GM12878 (cell line): ENCODE data around the gene C10orf90. TPM values are rescaled to one million over a fixed set of nuclear protein-coding genes. Genes with fewer than 3 reads are reported as not detected.
A peak's percentile ranks its signal among the peaks of the same experiment; 100 is the strongest.

Experiments used
- ATAC-seq: fragments of 200-7000 bp; cut with Tn5 transposase; 3 replicates; pipeline ENCODE4 v1.9.1; 2020; ENCODE audit warnings: mild to moderate bottlenecking, moderate library complexity
- BruUV-seq: library from RNA; stranded (reverse); fragments of 400-500 nt; replicated peaks from 2 replicates; lab custom pipeline; 2021; lab: Mats Ljungman, UMichigan
- CTCF ChIA-PET: fragments of 300-600 bp; sonication (Branson Sonifier 250); formaldehyde crosslinking; extraction: SDS; loops from one replicate; lab custom pipeline; 2021; ENCODE audit warnings: inconsistent platforms; lab: Yijun Ruan, JAX
- POLR2A ChIA-PET: fragments of 350-600 bp; formaldehyde crosslinking; extraction: SDS; loops from one replicate; lab custom pipeline; 2021; ENCODE audit warnings: inconsistent platforms; lab: Charles Lee
- RAD21 ChIA-PET: fragments of 300-600 bp; sonication (Branson Sonifier 250); formaldehyde crosslinking; loops from one replicate; lab custom pipeline; 2023; ENCODE audit warnings: antibody characterized with exemption; ENCODE audit not compliant: unreplicated experiment; lab: Charles Lee
- SMC1A ChIA-PET: fragments of 300-600 bp; sonication (Branson Sonifier 250); formaldehyde crosslinking; loops from one replicate; lab custom pipeline; 2023; ENCODE audit not compliant: unreplicated experiment, uncharacterized antibody; lab: Charles Lee
- DNase-seq: peaks from one replicate; pipeline ENCODE4 v3.0.0-alpha.2; 2011; ENCODE audit warnings: low read depth, low spot score
- FAIRE-seq: peaks from 3 replicates; lab custom pipeline; 2011; peaks lifted over from hg19 to GRCh38; lab: Jason Lieb, UNC
- H2AFZ ChIP-seq: 2 replicates; pipeline ENCODE4 v1.6.0; 2011; ENCODE audit warnings: low read depth, low read length, control low read depth; ENCODE audit not compliant: control insufficient read depth
- H3K27ac ChIP-seq: 2 replicates; pipeline ENCODE4 v1.5.1; 2011; ENCODE audit warnings: control low read depth; ENCODE audit not compliant: control insufficient read depth, insufficient read depth
- H3K27me3 ChIP-seq, 2 experiments: replicated peaks in 1 of 2; 2 replicates each; pipeline versions ENCODE4 v1.6.0 to v1.6.1; 2011; ENCODE audit warnings: low read length in 1 of 2; ENCODE audit not compliant: control insufficient read depth in 2 of 2, insufficient read depth in 2 of 2
- H3K36me3 ChIP-seq, 2 experiments: 2 replicates each; pipeline ENCODE4 v1.5.1; 2011; ENCODE audit warnings: low read length in 1 of 2; ENCODE audit not compliant: control insufficient read depth in 2 of 2, insufficient read depth in 2 of 2
- H3K4me1 ChIP-seq: 2 replicates; pipeline ENCODE4 v1.6.1; 2011; ENCODE audit warnings: mild to moderate bottlenecking, low read length, moderate library complexity, mixed read lengths; ENCODE audit not compliant: control insufficient read depth, insufficient read depth
- H3K4me2 ChIP-seq: 2 replicates; pipeline ENCODE4 v1.6.0; 2011; ENCODE audit warnings: control low read depth; ENCODE audit not compliant: control insufficient read depth, insufficient read depth
- H3K4me3 ChIP-seq: fragments of 200-600 bp; sonication (generic); 2 replicates; pipeline ENCODE4 v1.5.1; 2016
- H3K79me2 ChIP-seq: 2 replicates; pipeline ENCODE4 v1.6.0; 2011; ENCODE audit warnings: low read length; ENCODE audit not compliant: control insufficient read depth, insufficient read depth
- H3K9ac ChIP-seq: 2 replicates; pipeline ENCODE4 v1.8.0; 2011; ENCODE audit warnings: low read length, control low read depth, mixed read lengths; ENCODE audit not compliant: control insufficient read depth, insufficient read depth
- H3K9me3 ChIP-seq: replicated peaks from 3 replicates; pipeline ENCODE4 v1.5.1; 2011; ENCODE audit warnings: mild to moderate bottlenecking, low read length; ENCODE audit not compliant: control insufficient read depth, insufficient read depth
- H4K20me1 ChIP-seq: 2 replicates; pipeline ENCODE4 v1.6.0; 2011; ENCODE audit not compliant: control insufficient read depth, insufficient read depth
- ATF2 ChIP-seq: IDR thresholded peaks from 2 replicates; pipeline ENCODE4 v1.6.1; 2012; ENCODE audit warnings: low read length, inconsistent platforms
- IKZF2 ChIP-seq, 2 experiments: fragments of 450-650 bp; IDR thresholded peaks; 2 replicates each; pipeline ENCODE4 v1.6.1; 2017; ENCODE audit warnings: mild to moderate bottlenecking in 2 of 2, moderate library complexity in 2 of 2
- IRF5 ChIP-seq: fragments of 450-650 bp; IDR thresholded peaks from 2 replicates; pipeline ENCODE4 v1.6.1; 2017; ENCODE audit warnings: borderline replicate concordance
- KDM1A ChIP-seq: fragments of 200-600 bp; sonication (generic); IDR thresholded peaks from 2 replicates; pipeline ENCODE4 v1.6.1; 2016; ENCODE audit warnings: borderline replicate concordance
- SMAD5 ChIP-seq: IDR thresholded peaks from 2 replicates; pipeline ENCODE4 v1.6.1; 2016; ENCODE audit warnings: antibody characterized with exemption, low read depth
- ZBTB40 ChIP-seq: fragments of 450-650 bp; IDR thresholded peaks from 2 replicates; pipeline ENCODE4 v1.6.1; 2016; ENCODE audit warnings: mild to moderate bottlenecking, moderate library complexity, borderline replicate concordance
- ZNF687 ChIP-seq: fragments of 450-650 bp; IDR thresholded peaks from 2 replicates; pipeline ENCODE4 v1.6.1; 2017; ENCODE audit warnings: mild to moderate bottlenecking, moderate library complexity
- WGBS: methylation state at CpG from one replicate; pipeline ENCODE4 v1.1.6; 2016; ENCODE audit warnings: low lambda C conversion rate; ENCODE audit not compliant: insufficient replicate concordance, insufficient coverage; ENCODE audit errors: missing lambda C conversion rate; 5-methylcytosine and 5-hydroxymethylcytosine counted together
- in situ Hi-C: fragments of 300-500 bp; cut with MboI; formaldehyde crosslinking; loops from 9 replicates; pipeline ENCODE4 v1.14.3; 2018; ENCODE audit warnings: mixed read lengths
- intact Hi-C: fragments of 100-400 bp; cut with micrococcal nuclease; formaldehyde crosslinking; loops from one replicate; pipeline ENCODE4 v1.14.2; 2022; ENCODE audit not compliant: unreplicated experiment
- polyA plus RNA-seq, 11 experiments: library from polyadenylated mRNA; depleted of rRNA in 4 of 11; unstranded in 6 of 11; stranded (reverse) in 5 of 11; fragments of >200 nt; fragmentation: Nextera tagmentation in 4 of 11; fragmentation: Illumina TruSeq in 1 of 11; extraction: Ambion mirVana in 4 of 11; extraction: Trizol in 1 of 11; gene quantifications; 1 replicate in 1 of 11; 2 replicates in 10 of 11; pipeline versions ENCODE4 v1.2.1 to v1.2.3, GENCODE V29; 2011 to 2016; ENCODE audit warnings: inconsistent platforms in 2 of 11, missing spikeins in 2 of 11, low read depth in 1 of 11
- total RNA-seq, 4 experiments: library from RNA; depleted of rRNA in 3 of 4; stranded (reverse); fragments of >200 nt in 3 of 4; fragmentation: Illumina TruSeq in 1 of 4; extraction: Trizol in 1 of 4; gene quantifications; 2 replicates each; pipeline versions ENCODE4 v1.2.1 to v1.2.3, GENCODE V29; 2013 to 2021

Gene C10orf90
- total and polyA plus RNA-seq, 10 of the 15 experiments (the other 5 are each of a cell fraction or from before 2014, with no cell fraction given): 0.04 TPM; not detected in 9

- TF ChIP-seq ZNF687 (no peak), KDM1A (no peak)
Measured at GRCh38 chr10:126685756-126686155, 15.3 kb upstream of the C10orf90 start (continued).

GRCh38 chr10:126684171-126684745 is 13.8 kb upstream of the C10orf90 start:
- CTCF ChIA-PET: no interaction called here
- Histone ChIP-seq H3K4me2 (no peak overlapping the region), H3K4me3 (no peak overlapping the region), H3K36me3 (no peaks in the 10 kb centered on the region), H3K9ac (no peak overlapping the region)
- FAIRE-seq (no peak), DNase-seq (no peak)
- no peak for TF ChIP-seq IRF5
- no peak for TF ChIP-seq ATF2
- peak; percentile 27; the same call in 1 of the 2 replicates for TF ChIP-seq ZBTB40
- no peak for TF ChIP-seq IKZF2 (IDR thresholded peaks at IDR 0.05)
- TF ChIP-seq SMAD5: no peak
- TF ChIP-seq, all 136 proteins: peak for 1
- H4K20me1 ChIP-seq: no peaks in the 10 kb centered on the region
- no peak overlapping the region for H2AFZ ChIP-seq
- intact Hi-C loops (no loop called here), in situ Hi-C loops (no loop called here)
- no peak overlapping the region for H3K27ac ChIP-seq
- no TSS peak for BruUV-seq
- H3K79me2 ChIP-seq: no peaks in the 10 kb centered on the region
- ChIA-PET RAD21 (no interaction called here), POLR2A (no interaction called here), SMC1A (no interaction called here)
- no peak for ATAC-seq
- H3K4me1 ChIP-seq: no peaks in the 10 kb centered on the region
- H3K9me3 ChIP-seq: no peaks in the 10 kb centered on the region; the same call in 2 of the 3 replicates
- WGBS: 61% methylated on average over 3 of the region's 3 CpGs
- H3K27me3 ChIP-seq: no peaks in the 10 kb centered on the region
